ENCODE data around the gene NKPD1. TPM values are rescaled to one million over a fixed set of nuclear protein-coding genes. Genes with fewer than 3 reads are reported as not detected.

Gene NKPD1
- total RNA-seq, 2 experiments from 2014 or later: 0.09 to 0.11 TPM

- DNase-seq: no peak
- Mint-ChIP-seq H3K27ac (no peak overlapping the region), H3K36me3 (ENCODE audit: low read depth) (peaks cover 4% of the 10 kb centered on the region), H3K4me3 (no peak overlapping the region), H3K4me1 (peaks cover 36% of the 10 kb centered on the region), H3K9me3 (ENCODE audit: low read depth) (no peaks in the 10 kb centered on the region), H3K27me3 (no peaks in the 10 kb centered on the region)
- intact Hi-C loops (cut with DNase I, micrococcal nuclease): loop anchor here (5.0 kb wide), 2 partner anchors 98 to 542 kb away; partner anchors contain the start of genes GEMIN7 (in 1 of the 2) and ZNF296 (in 1 of the 2)
- ChIA-PET POLR2A (interaction anchor here (0.6 kb wide), 1 partner anchor 659 kb away, joined by 9 read pairs; no protein-coding TSS in a partner anchor), CTCF (interaction anchor here (0.6 to 0.8 kb wide), 2 partner anchors 14 to 116 kb away, joined by 3 to 4 read pairs; no protein-coding TSS in a partner anchor)
- no peak for ATAC-seq
Observed at GRCh38 chr19:45175515-45176345, 14.9 kb upstream of the NKPD1 start.

DNA sequence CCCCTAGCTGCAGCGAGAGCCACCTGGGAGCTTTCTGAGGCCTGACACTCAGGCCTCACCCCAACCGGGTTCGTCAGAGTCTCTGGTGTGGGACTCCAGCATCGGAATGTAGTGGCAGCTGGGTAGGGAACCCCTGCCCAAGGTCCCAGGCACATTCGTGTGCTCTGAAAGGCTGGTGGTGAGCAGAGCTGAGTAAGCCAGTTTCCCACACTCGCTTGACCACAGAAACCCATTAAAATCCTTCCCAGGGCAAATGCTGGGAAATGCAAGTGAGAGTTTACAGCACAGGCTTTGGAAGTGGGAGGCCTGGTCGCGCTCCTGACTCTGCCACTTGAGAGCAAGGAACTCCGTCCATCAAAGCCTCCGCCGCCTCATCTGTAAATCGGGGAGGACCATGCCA is 13.0 kb upstream of the NKPD1 start:
- no peak overlapping the region for H3K4me3 Mint-ChIP-seq
- ATAC-seq (no peak), DNase-seq (no peak)
- CTCF ChIA-PET: interaction anchor here (0.6 kb wide), 1 partner anchor 57 kb away, joined by 3 read pairs; no protein-coding TSS in a partner anchor
- peaks cover 38% of the 10 kb centered on the region for H3K4me1 Mint-ChIP-seq
- POLR2A ChIA-PET: no interaction called here
- H3K27ac Mint-ChIP-seq: peak overlapping the region; percentile 25
- H3K36me3 Mint-ChIP-seq (ENCODE audit: low read depth): peaks cover 4% of the 10 kb centered on the region
- no peaks in the 10 kb centered on the region for H3K9me3 Mint-ChIP-seq (ENCODE audit: low read depth)
- intact Hi-C loops (cut with DNase I, micrococcal nuclease): no loop called here
- H3K27me3 Mint-ChIP-seq: no peaks in the 10 kb centered on the region

DNA sequence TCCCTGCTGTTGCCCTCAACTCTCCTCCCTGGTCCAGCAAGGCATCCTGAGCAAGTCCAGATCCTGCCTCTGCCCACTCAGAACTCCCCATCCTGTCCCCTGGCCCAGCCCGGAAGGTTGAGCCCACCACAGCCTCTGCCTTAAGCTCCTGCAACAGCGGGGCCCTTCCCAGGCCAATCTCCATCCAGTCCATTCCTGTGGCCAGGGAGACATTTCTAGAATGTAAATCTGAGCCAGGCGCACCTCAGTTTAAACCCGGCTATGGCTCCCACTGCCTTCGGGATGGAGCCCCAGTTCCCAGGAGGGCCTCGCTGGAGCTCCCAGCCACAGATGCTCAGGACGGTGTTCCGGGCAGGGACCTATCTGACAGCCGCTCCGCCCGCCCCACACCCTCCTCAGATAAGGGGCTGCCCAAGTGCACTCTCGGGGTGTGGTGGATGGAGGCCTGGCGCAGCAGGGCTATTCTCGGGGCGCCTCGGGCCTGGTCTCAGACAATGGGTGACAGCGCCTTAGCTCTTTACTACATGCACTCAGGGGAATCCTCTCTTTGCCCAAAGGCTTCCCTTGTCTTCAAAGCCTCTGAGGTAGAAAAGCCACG is 11.9 kb upstream of the NKPD1 start:
- intact Hi-C loops (cut with DNase I, micrococcal nuclease): no loop called here
- Mint-ChIP-seq H3K27ac (peak overlapping the region; percentile 58), H3K9me3 (ENCODE audit: low read depth) (no peaks in the 10 kb centered on the region), H3K36me3 (ENCODE audit: low read depth) (peaks cover 4% of the 10 kb centered on the region), H3K4me1 (peaks cover 36% of the 10 kb centered on the region), H3K4me3 (no peak overlapping the region), H3K27me3 (no peaks in the 10 kb centered on the region)
- DNase-seq: no peak
- ChIA-PET CTCF (interaction anchor here (0.6 kb wide), 1 partner anchor 125 kb away, joined by 4 read pairs; no protein-coding TSS in a partner anchor), POLR2A (no interaction called here)
- ATAC-seq: no peak

DNA sequence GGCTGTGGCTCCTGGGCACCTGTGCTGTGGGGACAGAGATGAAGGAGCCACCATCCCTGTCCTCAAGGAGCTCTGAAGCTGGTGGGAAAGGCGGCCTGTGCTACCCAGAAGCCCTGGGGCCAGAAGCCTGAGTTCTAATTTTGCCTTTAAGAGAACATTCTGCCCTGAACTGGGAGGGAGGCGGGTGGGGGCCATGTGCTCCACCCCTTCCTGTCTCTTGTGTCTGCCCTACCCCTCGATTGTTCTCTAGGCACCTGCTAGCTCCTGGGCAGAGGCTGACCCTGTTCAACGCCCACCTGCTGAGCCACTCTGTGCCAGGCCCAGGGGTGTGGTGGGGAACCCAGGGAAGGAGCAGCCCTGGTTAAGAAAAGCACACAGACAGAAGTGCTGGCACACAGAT is 11.4 kb upstream of the NKPD1 start:
- ATAC-seq (peak; percentile 19), DNase-seq (no peak)
- Mint-ChIP-seq H3K9me3 (ENCODE audit: low read depth) (no peaks in the 10 kb centered on the region), H3K27me3 (no peaks in the 10 kb centered on the region), H3K4me3 (no peak overlapping the region), H3K36me3 (ENCODE audit: low read depth) (peaks cover 4% of the 10 kb centered on the region), H3K27ac (peak overlapping the region; percentile 58), H3K4me1 (peaks cover 36% of the 10 kb centered on the region)
- intact Hi-C loops (cut with DNase I, micrococcal nuclease): no loop called here
- ChIA-PET CTCF (no interaction called here), POLR2A (no interaction called here)

GRCh38 chr19:45171211-45171623 is 10.4 kb upstream of the NKPD1 start:
- ChIA-PET CTCF (no interaction called here), POLR2A (no interaction called here)
- H3K36me3 Mint-ChIP-seq (ENCODE audit: low read depth): peaks cover 4% of the 10 kb centered on the region
- peak overlapping the region; percentile 95 for H3K27ac Mint-ChIP-seq
- H3K27me3 Mint-ChIP-seq: no peaks in the 10 kb centered on the region
- DNase-seq (peak; percentile 71), ATAC-seq (peak; percentile 93)
- intact Hi-C loops (cut with DNase I, micrococcal nuclease): no loop called here
- H3K9me3 Mint-ChIP-seq (ENCODE audit: low read depth): no peaks in the 10 kb centered on the region
- H3K4me1 Mint-ChIP-seq: peaks cover 34% of the 10 kb centered on the region
- peak overlapping the region; percentile 50 for H3K4me3 Mint-ChIP-seq

- ChIA-PET CTCF (no interaction called here), POLR2A (no interaction called here)
- Mint-ChIP-seq H3K9me3 (ENCODE audit: low read depth) (no peaks in the 10 kb centered on the region), H3K36me3 (ENCODE audit: low read depth) (peaks cover 1% of the 10 kb centered on the region), H3K4me3 (no peak overlapping the region), H3K4me1 (peaks cover 34% of the 10 kb centered on the region), H3K27ac (peak overlapping the region; percentile 95), H3K27me3 (no peaks in the 10 kb centered on the region)
- no peak for DNase-seq
- intact Hi-C loops (cut with DNase I, micrococcal nuclease): no loop called here
- ATAC-seq: no peak
Observed at GRCh38 chr19:45170146-45171106, 9.6 kb upstream of the NKPD1 start.

DNA sequence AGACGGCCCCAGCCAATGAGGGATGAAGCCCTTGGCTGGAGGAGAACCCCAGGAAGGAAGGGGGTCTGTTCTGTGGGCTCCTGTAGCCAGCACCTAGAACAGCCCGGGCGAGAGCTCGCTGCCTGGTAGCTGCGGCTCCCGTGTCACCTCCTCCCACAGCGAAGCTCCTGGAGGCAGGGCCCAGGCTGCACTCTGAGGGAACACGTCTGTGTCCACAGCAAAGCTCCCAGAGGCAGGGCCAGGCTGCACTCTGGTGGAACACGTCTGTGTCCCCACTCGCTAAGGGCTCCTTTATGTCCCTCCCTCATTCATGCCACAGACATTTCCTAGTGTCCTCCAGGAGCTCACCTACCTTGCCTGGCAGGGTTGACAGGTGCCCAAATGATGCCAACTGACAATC is 8.8 kb upstream of the NKPD1 start:
- no peak for DNase-seq
- intact Hi-C loops (cut with DNase I, micrococcal nuclease): no loop called here
- Mint-ChIP-seq H3K9me3 (ENCODE audit: low read depth) (no peaks in the 10 kb centered on the region), H3K27me3 (no peaks in the 10 kb centered on the region), H3K4me3 (no peak overlapping the region), H3K36me3 (ENCODE audit: low read depth) (no peaks in the 10 kb centered on the region), H3K4me1 (peaks cover 36% of the 10 kb centered on the region), H3K27ac (no peak overlapping the region)
- ChIA-PET CTCF (no interaction called here), POLR2A (no interaction called here)
- ATAC-seq: no peak

DNA sequence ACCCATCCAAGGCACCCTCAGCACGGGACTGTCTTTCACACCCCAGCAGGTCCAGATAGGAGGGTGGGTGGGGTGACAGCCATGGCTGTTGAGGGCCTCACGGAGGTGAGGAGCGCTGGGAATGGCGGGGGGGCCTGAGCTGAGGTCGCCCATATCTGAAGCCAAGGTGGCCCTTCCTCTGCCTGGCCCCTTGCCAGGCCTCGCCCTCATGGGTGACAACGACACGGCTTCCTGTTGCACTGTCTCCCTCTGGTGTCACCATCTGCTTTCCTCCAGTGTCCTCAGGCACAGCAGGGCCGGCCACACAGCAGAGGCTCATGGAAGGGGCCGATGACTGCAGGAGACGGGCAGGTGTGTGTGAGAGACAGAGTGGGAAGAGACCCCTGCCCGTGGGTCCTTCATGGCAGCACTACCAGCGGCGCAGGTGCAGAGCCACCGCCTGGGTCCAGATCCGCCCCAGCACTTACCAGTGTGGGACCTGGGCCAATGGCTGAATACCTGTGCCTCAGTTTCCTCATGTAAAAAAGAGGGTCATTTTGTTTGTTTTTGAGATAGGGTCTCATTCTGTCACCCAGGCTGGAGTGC is 8.1 kb upstream of the NKPD1 start:
- DNase-seq: no peak
- H3K27ac Mint-ChIP-seq: no peak overlapping the region
- H3K36me3 Mint-ChIP-seq (ENCODE audit: low read depth): no peaks in the 10 kb centered on the region
- no peak for ATAC-seq
- H3K27me3 Mint-ChIP-seq: no peaks in the 10 kb centered on the region
- no peak overlapping the region for H3K4me3 Mint-ChIP-seq
- H3K9me3 Mint-ChIP-seq (ENCODE audit: low read depth): no peaks in the 10 kb centered on the region
- POLR2A ChIA-PET: no interaction called here
- peaks cover 36% of the 10 kb centered on the region for H3K4me1 Mint-ChIP-seq
- intact Hi-C loops (cut with DNase I, micrococcal nuclease): no loop called here
- CTCF ChIA-PET: no interaction called here

DNA sequence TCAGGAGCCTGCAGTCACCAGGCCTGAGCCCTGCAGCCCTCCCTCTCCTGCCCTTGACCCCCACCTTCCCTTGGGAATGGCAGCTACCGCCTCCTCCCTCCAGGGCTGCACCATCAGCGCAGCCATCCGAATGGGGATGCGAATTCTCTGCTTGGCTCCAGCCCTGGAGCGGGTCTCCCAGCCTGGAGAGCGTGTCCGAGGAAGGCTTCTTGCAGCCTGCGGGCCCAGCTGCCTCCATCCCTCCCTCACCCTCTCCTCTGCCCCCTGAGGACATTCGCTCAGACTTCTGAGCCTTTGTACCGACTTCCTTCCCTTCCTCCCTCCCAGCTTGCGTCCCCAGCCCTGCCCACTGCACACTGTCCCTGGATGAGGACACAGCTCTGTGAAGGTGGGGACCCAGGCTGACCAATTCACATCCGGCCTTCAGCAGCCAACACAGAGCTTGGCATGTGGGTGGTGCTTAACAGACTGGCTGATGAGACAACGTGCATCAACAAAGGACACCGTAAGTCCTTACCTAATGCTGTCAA is 6.0 kb upstream of the NKPD1 start:
- Mint-ChIP-seq H3K27me3 (no peaks in the 10 kb centered on the region), H3K4me3 (no peak overlapping the region), H3K27ac (no peak overlapping the region), H3K4me1 (peaks cover 28% of the 10 kb centered on the region), H3K36me3 (ENCODE audit: low read depth) (no peaks in the 10 kb centered on the region), H3K9me3 (ENCODE audit: low read depth) (no peaks in the 10 kb centered on the region)
- intact Hi-C loops (cut with DNase I, micrococcal nuclease): no loop called here
- no peak for DNase-seq
- ChIA-PET CTCF (interaction anchor here (0.7 to 1.2 kb wide), 2 partner anchors 11 to 16 kb away, joined by 3 read pairs; partner anchors contain the start of gene TRAPPC6A), POLR2A (no interaction called here)
- no peak for ATAC-seq

- DNase-seq (peak; percentile 75), ATAC-seq (peak; percentile 88)
- Mint-ChIP-seq H3K9me3 (ENCODE audit: low read depth) (no peaks in the 10 kb centered on the region), H3K27ac (no peak overlapping the region), H3K36me3 (ENCODE audit: low read depth) (no peaks in the 10 kb centered on the region), H3K4me3 (no peak overlapping the region), H3K27me3 (no peaks in the 10 kb centered on the region), H3K4me1 (peaks cover 11% of the 10 kb centered on the region)
- intact Hi-C loops (cut with DNase I, micrococcal nuclease): no loop called here
- POLR2A ChIA-PET: no interaction called here
- CTCF ChIA-PET: interaction anchor here (0.7 to 1.4 kb wide), 2 partner anchors 15 to 72 kb away, joined by 3 to 5 read pairs; partner anchors contain the start of gene PPP1R37
Observed at GRCh38 chr19:45164577-45165335, 4.0 kb upstream of the NKPD1 start.

Measured in activated CD4-positive, alpha-beta T cell treated with anti-CD3 and anti-CD28 coated beads for 36 hours (primary cell).